Stimulated activated CD4-positive, alpha-beta T cell treated with anti-CD3 and anti-CD28 coated beads, Interleukin-15, amount 100 ng/mL, for 1 hour (primary cell): ENCODE measurements around the gene CDC37L1.

Source experiments
- DNase-seq, 2 donors: peaks; one replicate each; pipeline ENCODE4 v3.0.0-alpha.2; 2020; ENCODE audit warnings: low read depth in 1 of 2, low spot score in 1 of 2

CDC37L1 gene

GRCh38 chr9:4668604-4669003 is 10.8 kb upstream of the CDC37L1 start:
- DNase-seq, result no peak

- DNase-seq, result no peak
Measured at GRCh38 chr9:4669890-4670289, 9.5 kb upstream of the CDC37L1 start.

GRCh38 chr9:4670591-4670990 is 8.8 kb upstream of the CDC37L1 start:
- no peak for DNase-seq

- DNase-seq, result no peak
Measured at GRCh38 chr9:4671737-4672136, 7.6 kb upstream of the CDC37L1 start.

- DNase-seq, result no peak
Measured at GRCh38 chr9:4674783-4675182, 4.6 kb upstream of the CDC37L1 start.

GRCh38 chr9:4677392-4677791 is 2.0 kb upstream of the CDC37L1 start:
- no peak for DNase-seq

- no peak for DNase-seq
Measured at GRCh38 chr9:4678679-4679267, 596 bp upstream of the CDC37L1 start.

GRCh38 chr9:4680173-4680525 is 780 bp downstream of the CDC37L1 start:
- DNase-seq, result no peak

GRCh38 chr9:4680750-4681149 is 1.4 kb downstream of the CDC37L1 start:
- DNase-seq, result no peak

- no peak for DNase-seq
Measured at GRCh38 chr9:4684820-4685219, 5.5 kb downstream of the CDC37L1 start.

- no peak for DNase-seq
Measured at GRCh38 chr9:4686112-4686511, 6.7 kb downstream of the CDC37L1 start.

- DNase-seq, result no peak
Measured at GRCh38 chr9:4686584-4686983, 7.2 kb downstream of the CDC37L1 start.

GRCh38 chr9:4689021-4689420 is 9.7 kb downstream of the CDC37L1 start:
- DNase-seq, result no peak

- no peak for DNase-seq
Measured at GRCh38 chr9:4689687-4690104, 10.3 kb downstream of the CDC37L1 start.

- DNase-seq, result no peak
Measured at GRCh38 chr9:4690144-4690543, 10.8 kb downstream of the CDC37L1 start.

GRCh38 chr9:4691795-4692194 is 12.4 kb downstream of the CDC37L1 start:
- no peak for DNase-seq

- no peak for DNase-seq
Measured at GRCh38 chr9:4700091-4700490, 20.7 kb downstream of the CDC37L1 start.

GRCh38 chr9:4700932-4701331 is 21.6 kb downstream of the CDC37L1 start:
- DNase-seq, result no peak

GRCh38 chr9:4701526-4701925 is 22.2 kb downstream of the CDC37L1 start:
- DNase-seq, result no peak

GRCh38 chr9:4704129-4704528 is 24.8 kb downstream of the CDC37L1 start:
- DNase-seq, result no peak

GRCh38 chr9:4706021-4706420 is 26.7 kb downstream of the CDC37L1 start:
- DNase-seq, result no peak

GRCh38 chr9:4706971-4707622 is 27.7 kb downstream of the CDC37L1 start:
- no peak for DNase-seq

- no peak for DNase-seq
Measured at GRCh38 chr9:4709380-4709779, 30.0 kb downstream of the CDC37L1 start.
